ENCODE results near the gene BRINP1.

GRCh38 chr9:119167876-119168275 is 201.4 kb downstream of the BRINP1 start:
- TF ChIP-seq, protein P1, sequence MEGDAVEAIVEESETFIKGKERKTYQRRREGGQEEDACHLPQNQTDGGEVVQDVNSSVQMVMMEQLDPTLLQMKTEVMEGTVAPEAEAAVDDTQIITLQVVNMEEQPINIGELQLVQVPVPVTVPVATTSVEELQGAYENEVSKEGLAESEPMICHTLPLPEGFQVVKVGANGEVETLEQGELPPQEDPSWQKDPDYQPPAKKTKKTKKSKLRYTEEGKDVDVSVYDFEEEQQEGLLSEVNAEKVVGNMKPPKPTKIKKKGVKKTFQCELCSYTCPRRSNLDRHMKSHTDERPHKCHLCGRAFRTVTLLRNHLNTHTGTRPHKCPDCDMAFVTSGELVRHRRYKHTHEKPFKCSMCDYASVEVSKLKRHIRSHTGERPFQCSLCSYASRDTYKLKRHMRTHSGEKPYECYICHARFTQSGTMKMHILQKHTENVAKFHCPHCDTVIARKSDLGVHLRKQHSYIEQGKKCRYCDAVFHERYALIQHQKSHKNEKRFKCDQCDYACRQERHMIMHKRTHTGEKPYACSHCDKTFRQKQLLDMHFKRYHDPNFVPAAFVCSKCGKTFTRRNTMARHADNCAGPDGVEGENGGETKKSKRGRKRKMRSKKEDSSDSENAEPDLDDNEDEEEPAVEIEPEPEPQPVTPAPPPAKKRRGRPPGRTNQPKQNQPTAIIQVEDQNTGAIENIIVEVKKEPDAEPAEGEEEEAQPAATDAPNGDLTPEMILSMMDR (IDR thresholded peaks at IDR 0.05; ENCODE audit: extremely low read depth in 1 of 2, insufficient read depth in 1 of 2, low read depth in 1 of 2, low read length in 2 of 2) = no peak
- TF ChIP-seq POLR2A (IDR thresholded peaks at IDR 0.05; ENCODE audit: low read depth, low read length) (no peak), EZH2 (IDR thresholded peaks at IDR 0.05; ENCODE audit: borderline replicate concordance, low read depth, low read length, severe bottlenecking) (no peak), POLR2AphosphoS5 (IDR thresholded peaks at IDR 0.05; ENCODE audit: insufficient read depth, low read depth, low read length) (no peak)

Measured in endothelial cell of umbilical vein (primary cell).